Vagina (tissue), 2 donors: ENCODE results near the gene NFE2L2. TPM values are rescaled to one million over a fixed set of nuclear protein-coding genes. Genes with fewer than 3 reads are reported as not detected.
"Not testable (repeated sequence)": the region's sequence is repeated elsewhere in the genome, so short reads cannot be mapped to it uniquely, and the experiment has no call there.

Experiments
- DNase-seq, 2 donors: peaks; one replicate each; pipeline ENCODE4 v3.0.0-alpha.2; 2017; ENCODE audit errors: extremely low spot score in 2 of 2
- H3K27ac ChIP-seq: fragments of 200-600 bp; sonication (generic); one replicate; pipeline ENCODE4 v1.5.1; 2019
- H3K27me3 ChIP-seq: fragments of 200-600 bp; sonication (generic); one replicate; pipeline ENCODE4 v1.5.1; 2019
- H3K36me3 ChIP-seq, 2 donors: fragments of 200-600 bp; sonication (generic); one replicate each; pipeline ENCODE4 v1.5.1; 2017 to 2019
- H3K4me1 ChIP-seq: fragments of 200-600 bp; sonication (generic); one replicate; pipeline ENCODE4 v1.5.1; 2019
- H3K4me3 ChIP-seq, 2 donors: fragments of 200-600 bp; sonication (generic); 1 replicate in 1 of 2; 2 replicates in 1 of 2; pipeline ENCODE4 v1.5.1; 2016 to 2019
- H3K9me3 ChIP-seq: fragments of 200-600 bp; sonication (generic); one replicate; pipeline ENCODE4 v1.5.1; 2019
- CTCF ChIP-seq, 3 experiments: fragments of 450-650 bp in 2 of 3; fragments of 200-600 bp in 1 of 3; sonication (generic) in 1 of 3; IDR thresholded peaks; one replicate each; pipeline ENCODE4 v1.5.1; 2017 to 2019; ENCODE audit warnings: antibody characterized with exemption in 3 of 3, mild to moderate bottlenecking in 2 of 3, moderate library complexity in 2 of 3
- POLR2A ChIP-seq, 2 donors: fragments of 450-650 bp; IDR thresholded peaks; one replicate each; pipeline ENCODE4 v1.6.1; 2017; ENCODE audit warnings: antibody characterized with exemption in 2 of 2, mild to moderate bottlenecking in 2 of 2, moderate library complexity in 2 of 2
- POLR2AphosphoS5 ChIP-seq, 2 donors: sonication (generic); formaldehyde crosslinking; IDR thresholded peaks; one replicate each; pipeline ENCODE4 v1.9.0; 2017; ENCODE audit warnings: antibody characterized with exemption in 2 of 2, mild to moderate bottlenecking in 2 of 2, low read depth in 1 of 2; ENCODE audit not compliant: insufficient read depth in 1 of 2
- intact Hi-C: fragments of 100-400 bp; cut with DNase I; formaldehyde crosslinking; loops from one replicate; pipeline ENCODE4 v1.15.1; 2023
- total RNA-seq: library from RNA; depleted of rRNA; stranded (reverse); fragments of >200 nt; gene quantifications from one replicate; pipeline ENCODE4 v1.2.3, GENCODE V29; 2016

NFE2L2 gene
- total RNA-seq, 1 donor from 2014 or later, result 147 TPM

- Histone ChIP-seq H3K36me3 (no peaks in the 10 kb centered on the region), H3K4me1 (no peaks in the 10 kb centered on the region), H3K4me3 (no peak overlapping the region), H3K27me3 (no peaks in the 10 kb centered on the region), H3K9me3 (no peaks in the 10 kb centered on the region), H3K27ac (no peak overlapping the region)
- TF ChIP-seq CTCF (IDR thresholded peaks at IDR 0.05) (no peak), POLR2AphosphoS5 (IDR thresholded peaks at IDR 0.05; ENCODE audit: insufficient read depth in 1 of 2, low read depth in 1 of 2) (no peak), POLR2A (IDR thresholded peaks at IDR 0.05) (no peak)
- intact Hi-C loops, result no loop called here
- no peak for DNase-seq
Measured at GRCh38 chr2:177190941-177191340, 73.6 kb downstream of the NFE2L2 start.

- no peaks in the 10 kb centered on the region for H3K27me3 ChIP-seq
- intact Hi-C loops, result no loop called here
- no peak for TF ChIP-seq POLR2AphosphoS5 (IDR thresholded peaks at IDR 0.05; ENCODE audit: insufficient read depth in 1 of 2, low read depth in 1 of 2)
- no peak for TF ChIP-seq CTCF (IDR thresholded peaks at IDR 0.05)
- TF ChIP-seq POLR2A (IDR thresholded peaks at IDR 0.05), result no peak
Measured at GRCh38 chr2:177188482-177189469, 75.8 kb downstream of the NFE2L2 start.

DNA sequence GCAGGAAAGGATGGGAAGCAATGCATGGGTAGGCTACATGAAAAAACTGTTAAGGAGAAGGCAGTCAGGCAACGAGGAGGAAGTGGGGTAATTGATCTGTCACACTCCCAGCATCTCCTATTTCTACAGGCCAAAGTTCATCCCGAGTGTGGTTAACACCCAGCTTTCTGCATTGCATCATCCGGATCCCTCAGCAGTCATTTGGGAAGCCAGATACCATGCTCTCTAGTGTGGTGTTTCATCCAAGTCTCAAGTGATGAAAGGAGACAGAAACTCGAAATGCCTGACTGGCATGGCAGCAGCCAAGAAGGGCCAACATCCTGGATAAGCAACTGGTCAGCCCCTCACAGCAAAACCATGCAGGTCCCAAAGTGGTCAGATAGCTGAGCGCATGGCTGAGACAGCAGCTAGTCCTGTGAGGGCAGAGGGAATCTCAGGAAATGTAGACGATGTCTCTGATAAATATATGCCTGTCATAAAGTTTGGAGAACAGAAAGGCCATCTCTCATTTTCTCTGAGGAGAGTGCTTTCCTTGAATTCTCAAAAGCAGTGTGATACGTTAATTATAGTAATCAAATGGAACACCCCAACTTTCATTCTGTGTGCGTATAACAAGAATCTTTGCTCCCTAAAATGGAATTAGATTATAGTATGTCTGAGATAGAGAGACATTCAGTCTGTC lies 76.8 kb downstream of the NFE2L2 start:
- Histone ChIP-seq H3K27me3 (no peaks in the 10 kb centered on the region), H3K4me1 (no peaks in the 10 kb centered on the region), H3K27ac (no peak overlapping the region), H3K9me3 (no peaks in the 10 kb centered on the region), H3K4me3 (no peak overlapping the region), H3K36me3 (no peaks in the 10 kb centered on the region)
- no peak for TF ChIP-seq POLR2AphosphoS5 (IDR thresholded peaks at IDR 0.05; ENCODE audit: insufficient read depth in 1 of 2, low read depth in 1 of 2)
- TF ChIP-seq CTCF (IDR thresholded peaks at IDR 0.05), result no peak
- no peak for TF ChIP-seq POLR2A (IDR thresholded peaks at IDR 0.05)
- intact Hi-C loops, result no loop called here
- no peak for DNase-seq

More at GRCh38 chr2:177188482-177189469, 75.8 kb downstream of the NFE2L2 start:
- no peaks in the 10 kb centered on the region for H3K36me3 ChIP-seq
- H3K4me1 ChIP-seq, result no peaks in the 10 kb centered on the region
- no peaks in the 10 kb centered on the region for H3K9me3 ChIP-seq
- no peak overlapping the region for H3K4me3 ChIP-seq
- no peak for DNase-seq
- H3K27ac ChIP-seq, result no peak overlapping the region

GRCh38 chr2:177186038-177186437 lies 78.5 kb downstream of the NFE2L2 start:
- DNase-seq, H3K27ac ChIP-seq, H3K9me3 ChIP-seq, H3K4me3 ChIP-seq, H3K27me3 ChIP-seq, H3K36me3 ChIP-seq, H3K4me1 ChIP-seq, intact Hi-C loops: not testable (repeated sequence)

GRCh38 chr2:177184606-177185005 lies 79.9 kb downstream of the NFE2L2 start:
- H3K9me3 ChIP-seq, result no peaks in the 10 kb centered on the region
- H3K4me1 ChIP-seq, result no peaks in the 10 kb centered on the region
- H3K4me3 ChIP-seq, result no peak overlapping the region
- no peaks in the 10 kb centered on the region for H3K36me3 ChIP-seq
- H3K27me3 ChIP-seq, result no peaks in the 10 kb centered on the region
- intact Hi-C loops, result no loop called here
- no peak overlapping the region for H3K27ac ChIP-seq
- TF ChIP-seq POLR2AphosphoS5 (IDR thresholded peaks at IDR 0.05; ENCODE audit: insufficient read depth in 1 of 2, low read depth in 1 of 2) (no peak), POLR2A (IDR thresholded peaks at IDR 0.05) (no peak), CTCF (IDR thresholded peaks at IDR 0.05) (no peak)
- DNase-seq, result no peak
